HG03378 (cell line): ENCODE results near the gene ARMH1.
"Not testable (repeated sequence)": the region's sequence is repeated elsewhere in the genome, so short reads cannot be mapped to it uniquely, and the experiment has no call there.

Experiments used
- ATAC-seq: cut with Tn5 transposase; IDR thresholded peaks from one replicate; pipeline ENCODE4 v1.9.1; 2021; ENCODE audit warnings: mild to moderate bottlenecking, moderate library complexity; ENCODE audit not compliant: unreplicated experiment

The ARMH1 gene

DNA sequence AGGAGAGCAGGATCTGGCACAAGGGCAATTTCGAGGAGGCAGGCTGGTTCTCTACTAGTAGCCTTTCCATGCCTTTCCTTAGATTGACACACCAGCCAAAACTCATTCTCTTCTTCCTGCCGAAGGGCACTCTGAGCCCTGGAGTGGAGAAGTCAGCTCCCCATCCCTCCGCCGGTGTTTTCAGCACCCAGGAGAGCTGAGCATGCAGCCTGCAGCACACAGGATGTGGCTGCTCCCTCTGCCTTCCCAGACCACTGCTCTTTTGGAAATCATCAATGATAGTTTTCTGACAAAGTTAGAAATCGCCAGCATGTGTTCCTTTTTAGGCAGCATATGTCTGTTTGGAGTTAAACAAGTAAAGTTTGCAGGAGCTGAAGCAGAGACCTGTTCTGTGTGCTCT is 44.8 kb downstream of the ARMH1 start:
- ATAC-seq, result no peak

- ATAC-seq, result no peak
These were observed 45.8 kb downstream of the ARMH1 start for GRCh38 chr1:44720281-44720680.

DNA sequence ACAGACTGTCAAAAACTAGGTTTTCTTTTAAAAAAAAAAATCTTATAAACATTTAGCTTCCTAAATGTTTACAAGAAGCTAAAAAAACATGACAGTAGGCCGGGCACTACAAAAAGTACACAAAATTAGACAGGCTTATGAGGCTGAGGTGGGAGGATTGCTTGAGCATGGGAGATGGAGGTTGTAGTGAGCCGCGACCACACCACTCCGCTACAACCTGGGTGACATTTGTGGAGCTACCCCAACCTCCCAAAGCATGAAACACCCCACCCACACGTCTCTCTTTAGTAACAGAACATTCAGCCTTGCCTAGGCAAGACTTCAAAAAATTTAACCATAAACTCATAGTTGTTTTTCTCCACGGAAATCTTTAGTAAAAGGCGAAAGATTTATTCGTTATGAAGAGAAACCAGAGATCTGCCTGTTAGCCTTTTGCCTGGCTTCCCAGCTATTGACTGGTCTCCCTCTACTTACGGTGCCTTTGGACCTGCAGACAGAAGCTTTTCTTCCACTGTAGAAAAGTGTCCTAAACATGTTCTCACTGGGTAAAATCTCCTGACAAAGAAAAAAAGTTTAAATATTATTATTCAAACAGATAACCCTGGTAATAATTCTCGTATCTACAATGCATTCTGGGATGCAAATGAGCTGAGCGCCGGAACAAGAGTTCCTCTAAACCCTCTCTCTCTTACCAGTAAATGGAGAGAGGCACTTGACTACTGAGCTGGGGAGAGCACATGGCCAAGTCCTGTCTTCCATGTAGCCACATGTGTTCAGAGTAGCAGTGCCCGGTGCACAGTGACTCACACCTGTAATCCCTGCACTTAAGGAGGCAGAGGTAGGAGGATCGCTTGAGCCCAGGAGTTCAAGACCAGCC is 47.2 kb downstream of the ARMH1 start:
- ATAC-seq, result peak; percentile 68

GRCh38 chr1:44723064-44723463 is 48.5 kb downstream of the ARMH1 start:
- no peak for ATAC-seq

GRCh38 chr1:44723496-44724295 is 49.2 kb downstream of the ARMH1 start:
- peak; percentile 33 for ATAC-seq

GRCh38 chr1:44724296-44724954 is 49.9 kb downstream of the ARMH1 start:
- no peak for ATAC-seq

DNA sequence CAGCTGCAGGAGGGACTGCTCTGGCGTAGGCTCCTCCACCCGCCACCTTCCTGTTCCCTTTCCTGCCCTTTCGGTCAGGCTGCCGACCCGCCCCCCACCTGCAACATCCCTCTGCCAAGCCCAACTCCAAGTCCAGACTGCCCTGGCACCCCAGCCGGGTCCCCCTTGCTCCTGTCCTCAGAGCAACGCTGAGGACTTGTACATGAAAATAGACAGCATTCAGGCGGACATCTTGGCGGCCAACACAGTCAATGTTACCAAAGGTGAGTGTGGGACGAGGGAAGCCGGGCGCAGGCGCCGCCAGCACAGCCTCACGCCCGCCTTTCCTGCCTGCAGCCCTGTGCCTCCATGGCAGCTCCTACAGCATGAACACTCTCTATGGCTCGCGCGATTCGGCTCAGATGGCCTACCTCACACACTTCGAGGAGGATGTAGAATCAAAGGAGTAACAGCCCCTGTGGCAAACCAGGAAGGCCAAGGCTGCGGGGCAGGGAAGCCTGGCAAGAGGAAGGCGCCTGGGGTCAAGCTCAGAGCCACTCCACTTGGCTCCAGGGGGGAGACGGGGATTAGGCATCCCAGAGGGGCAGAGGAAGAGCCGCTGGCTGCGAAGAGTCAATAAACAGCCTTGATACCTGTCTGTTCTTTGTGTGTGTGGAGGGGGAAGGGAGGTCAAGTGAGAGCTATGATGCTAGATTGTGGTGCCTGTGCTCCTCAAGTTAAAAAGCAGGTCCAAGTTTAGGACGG is 50.6 kb downstream of the ARMH1 start:
- ATAC-seq, result no peak

GRCh38 chr1:44730741-44731512 is 56.4 kb downstream of the ARMH1 start, which contains the start of gene RNU5D-1:
TSS of gene RNU5D-1 (minus strand) at chr1:44731170.
- peak; percentile 68 for ATAC-seq

- no peak for ATAC-seq
These were observed 58.9 kb downstream of the ARMH1 start for GRCh38 chr1:44733365-44733764.

GRCh38 chr1:44733784-44734183 is 59.3 kb downstream of the ARMH1 start:
- ATAC-seq, result no peak

GRCh38 chr1:44735992-44736391 is 61.5 kb downstream of the ARMH1 start:
- no peak for ATAC-seq

- not testable (repeated sequence) for ATAC-seq
These were observed 64.4 kb downstream of the ARMH1 start for GRCh38 chr1:44738953-44739306.

- peak; percentile 86 for ATAC-seq
These were observed 65.0 kb downstream of the ARMH1 start, which contains the start of gene KIF2C for GRCh38 chr1:44739307-44740178. TSS of gene KIF2C (plus strand) at chr1:44739837. CDS start at chr1:44739933, 96 bp downstream.

- no peak for ATAC-seq
These were observed 65.7 kb downstream of the ARMH1 start for GRCh38 chr1:44740179-44740617.

DNA sequence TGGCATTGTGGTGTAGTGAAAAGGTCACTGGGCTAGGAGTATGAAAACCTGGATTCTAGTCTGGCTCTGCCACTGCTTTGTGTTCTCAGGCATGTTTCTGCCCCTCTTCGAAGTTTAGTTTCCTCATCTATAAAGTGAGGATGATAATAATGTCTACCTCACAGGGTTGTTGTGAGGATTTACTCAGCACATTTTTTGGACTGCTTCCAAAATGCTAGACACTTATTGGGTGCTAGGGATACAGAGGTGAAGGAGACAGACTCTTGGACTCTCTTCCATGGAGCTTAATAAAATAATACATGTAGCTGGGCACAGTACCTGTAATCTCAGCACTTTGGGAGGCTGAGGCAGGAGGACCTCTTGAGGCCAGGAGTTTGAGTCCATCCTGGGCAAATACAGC is 68.7 kb downstream of the ARMH1 start:
- ATAC-seq, result no peak

- no peak for ATAC-seq
These were observed 73.4 kb downstream of the ARMH1 start for GRCh38 chr1:44747878-44748277.

DNA sequence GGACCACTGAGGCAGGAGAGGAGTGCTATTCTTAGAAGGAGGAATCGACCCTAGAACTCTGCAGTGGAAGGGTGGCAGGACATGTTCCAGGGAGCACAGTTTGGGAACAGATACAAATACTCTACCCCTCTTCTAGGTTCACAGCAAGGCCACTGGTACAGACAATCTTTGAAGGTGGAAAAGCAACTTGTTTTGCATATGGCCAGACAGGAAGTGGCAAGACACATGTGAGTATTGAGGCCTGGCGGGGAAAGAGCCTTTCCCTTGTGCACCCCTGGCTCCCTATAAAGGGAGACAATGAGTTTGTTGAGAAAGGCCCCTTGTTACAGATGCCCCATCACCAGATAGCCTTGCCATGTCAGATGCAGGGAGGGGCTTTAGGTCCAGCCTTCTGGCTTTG is 82.9 kb downstream of the ARMH1 start:
- no peak for ATAC-seq

DNA sequence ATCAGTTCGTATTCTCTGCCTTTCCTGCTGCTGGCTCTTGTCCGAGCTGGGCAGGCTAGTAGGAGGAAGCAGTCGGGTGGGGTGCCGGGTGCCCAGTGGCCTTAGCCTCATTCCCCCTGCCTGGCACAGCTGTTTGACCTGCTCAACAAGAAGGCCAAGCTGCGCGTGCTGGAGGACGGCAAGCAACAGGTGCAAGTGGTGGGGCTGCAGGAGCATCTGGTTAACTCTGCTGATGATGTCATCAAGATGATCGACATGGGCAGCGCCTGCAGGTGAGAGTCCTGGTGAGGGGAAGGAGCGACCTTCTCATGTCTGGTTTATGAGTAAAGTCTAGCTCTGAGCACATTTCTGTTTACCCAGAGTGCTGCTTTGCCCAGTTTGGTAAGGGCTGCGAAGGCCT is 84.6 kb downstream of the ARMH1 start:
- ATAC-seq, result no peak

DNA sequence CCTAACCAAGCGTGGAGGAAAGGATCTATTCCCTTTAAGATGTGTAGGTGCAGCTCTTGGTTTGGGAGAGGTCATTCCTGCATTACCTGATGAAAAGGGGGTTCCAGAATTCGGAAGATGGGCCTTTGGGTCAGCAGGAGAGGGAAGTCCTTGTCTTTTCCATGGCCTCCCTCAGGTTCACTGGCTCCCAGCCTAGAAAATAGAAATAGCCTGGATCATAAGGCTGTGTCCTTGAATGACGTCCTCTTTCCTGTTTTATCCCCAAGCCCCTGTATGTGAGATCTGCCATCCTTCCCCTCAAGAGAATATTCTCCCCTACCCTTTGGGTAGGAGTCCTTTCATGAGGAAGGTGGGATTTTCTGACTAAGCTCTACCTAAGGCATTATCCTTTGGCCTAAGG is 86.4 kb downstream of the ARMH1 start:
- ATAC-seq, result no peak
